CD8-positive, alpha-beta memory T cell (primary cell): ENCODE measurements around the gene HCRT. TPM values are rescaled to one million over a fixed set of nuclear protein-coding genes. Genes with fewer than 3 reads are reported as not detected.
A peak's percentile ranks its signal among the peaks of the same experiment; 100 is the strongest.

Experiments used
- CTCF ChIA-PET: fragments of 350-600 bp; sonication (Branson Sonifier 250); formaldehyde crosslinking; loops from one replicate; lab custom pipeline; 2021; ENCODE audit warnings: antibody characterized with exemption; lab: Charles Lee
- POLR2A ChIA-PET: fragments of 350-600 bp; sonication (Branson Sonifier 250); formaldehyde crosslinking; loops from one replicate; lab custom pipeline; 2021; ENCODE audit warnings: antibody characterized with exemption; lab: Charles Lee
- DNase-seq, 5 donors: peaks; one replicate each; pipeline versions ENCODE4 v3.0.0 to v3.0.0-alpha.2; 2020 to 2022; ENCODE audit warnings: mixed read lengths in 1 of 5
- H3K27ac ChIP-seq: one replicate; pipeline ENCODE4 v1.7.0; 2013; ENCODE audit warnings: low read depth, mild to moderate bottlenecking, low read length, moderate library complexity
- H3K27me3 ChIP-seq: 2 replicates; pipeline ENCODE4 v1.7.0; 2013; ENCODE audit warnings: low read length, mild to moderate bottlenecking; ENCODE audit not compliant: insufficient read depth, poor library complexity, severe bottlenecking
- H3K36me3 ChIP-seq: 2 replicates; pipeline ENCODE4 v1.7.0; 2013; ENCODE audit warnings: mild to moderate bottlenecking, low read length, moderate library complexity; ENCODE audit not compliant: insufficient read depth
- H3K4me1 ChIP-seq: 2 replicates; pipeline ENCODE4 v1.7.0; 2013; ENCODE audit warnings: mild to moderate bottlenecking, low read length, moderate library complexity; ENCODE audit not compliant: insufficient read depth
- H3K4me3 ChIP-seq: 2 replicates; pipeline ENCODE4 v1.7.0; 2013; ENCODE audit warnings: mild to moderate bottlenecking, low read length
- H3K9me3 ChIP-seq: 2 replicates; pipeline ENCODE4 v1.7.0; 2013; ENCODE audit warnings: mild to moderate bottlenecking, low read length
- H3K27ac Mint-ChIP-seq, 8 donors: one replicate each; pipeline ENCODE4 v1.8.0; 2020 to 2021; ENCODE audit warnings: mixed read lengths in 8 of 8, mild to moderate bottlenecking in 6 of 8, inconsistent platforms in 3 of 8, moderate library complexity in 3 of 8
- H3K27me3 Mint-ChIP-seq, 2 donors: one replicate each; pipeline ENCODE4 v1.8.0; 2020 to 2021; ENCODE audit warnings: mixed read lengths in 2 of 2, mild to moderate bottlenecking in 1 of 2, moderate library complexity in 1 of 2
- H3K36me3 Mint-ChIP-seq, 3 donors: one replicate each; pipeline ENCODE4 v1.8.0; 2020 to 2021; ENCODE audit warnings: mixed read lengths in 3 of 3, inconsistent platforms in 1 of 3, mild to moderate bottlenecking in 1 of 3
- H3K4me1 Mint-ChIP-seq, 3 donors: one replicate each; pipeline ENCODE4 v1.8.0; 2020 to 2021; ENCODE audit warnings: mixed read lengths in 3 of 3, inconsistent platforms in 1 of 3, mild to moderate bottlenecking in 1 of 3
- H3K4me3 Mint-ChIP-seq, 7 donors: one replicate each; pipeline ENCODE4 v1.8.0; 2020 to 2021; ENCODE audit warnings: mixed read lengths in 7 of 7, mild to moderate bottlenecking in 6 of 7, moderate library complexity in 4 of 7, inconsistent platforms in 2 of 7
- H3K9me3 Mint-ChIP-seq, 5 donors: one replicate each; pipeline ENCODE4 v1.8.0; 2020 to 2022; ENCODE audit warnings: mixed read lengths in 5 of 5, mild to moderate bottlenecking in 3 of 5, moderate library complexity in 2 of 5, inconsistent platforms in 1 of 5
- polyA plus RNA-seq: library from polyadenylated mRNA; unstranded; fragments of 300-500 nt; fragmentation: Illumina TruSeq; gene quantifications from one replicate; pipeline ENCODE4 v1.2.3, GENCODE V29; 2021
- total RNA-seq, 2 experiments: library from RNA; stranded (reverse); gene quantifications; one replicate each; pipeline ENCODE4 v1.2.3, GENCODE V29; 2021

Gene HCRT
- total and polyA plus RNA-seq, 3 experiments from 2014 or later, result not detected

DNA sequence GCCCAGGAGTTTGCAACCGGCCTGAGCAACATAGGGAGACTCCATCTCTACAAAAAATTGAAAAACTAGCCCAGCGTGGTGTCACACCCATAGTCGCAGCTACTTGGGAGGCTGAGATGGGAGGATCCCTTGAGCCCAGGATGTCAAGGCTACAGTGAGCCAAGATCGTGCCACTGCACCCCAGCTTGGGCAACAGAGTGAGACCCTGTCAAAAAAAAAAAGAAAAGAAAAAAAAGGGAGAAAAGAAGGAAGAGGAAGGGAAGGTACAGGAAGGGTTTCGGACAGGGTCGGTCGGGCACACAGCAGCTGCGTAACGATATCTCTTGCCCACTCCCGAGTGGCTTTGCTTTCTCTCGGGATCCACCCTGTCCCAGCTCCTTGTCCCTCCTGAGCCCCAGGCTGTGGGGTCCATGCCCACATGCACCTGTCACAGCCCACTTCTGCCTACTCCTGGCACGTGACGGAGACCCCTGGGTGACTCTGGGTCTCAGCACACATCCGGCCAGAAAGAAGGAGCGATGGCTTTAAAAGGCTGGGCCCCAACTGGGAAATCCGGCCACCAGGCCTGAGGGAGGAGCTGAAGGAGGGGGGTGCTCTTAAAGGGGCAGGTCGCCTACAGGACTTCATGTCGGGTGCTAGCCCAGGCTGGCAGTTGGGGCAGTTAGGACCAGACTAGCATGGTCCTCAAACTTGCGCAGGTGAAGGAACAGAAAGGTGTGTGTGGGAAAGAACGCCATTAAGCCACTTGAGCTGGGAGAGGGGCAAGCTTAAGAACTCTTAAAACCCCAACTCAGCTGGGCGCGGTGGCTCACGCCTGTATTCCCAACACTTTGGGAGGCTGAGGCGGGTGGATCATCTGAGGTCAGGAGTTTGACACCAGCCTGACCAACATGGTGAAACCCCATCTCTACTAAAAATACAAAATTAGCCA is 9.0 kb upstream of the HCRT start, which contains the start of gene GHDC:
GHDC (minus strand) TSS at position 526 of the 931 bp plus-strand sequence. CDS start 913 bp downstream, outside the sequence.
- H3K4me1 Mint-ChIP-seq, result peaks cover 11 to 30% (median 21%) of the 10 kb centered on the region in 3 donors
- Histone ChIP-seq H3K36me3 (no peaks in the 10 kb centered on the region), H3K27me3 (no peaks in the 10 kb centered on the region), H3K27ac (peak within 1 kb of the TSS; percentile 55), H3K9me3 (no peaks in the 10 kb centered on the region), H3K4me3 (peak within 1 kb of the TSS; percentile 87), H3K4me1 (peaks cover 21% of the 10 kb centered on the region)
- CTCF ChIA-PET, result interaction anchor here (0.8 to 2.4 kb wide), 6 partner anchors 10 to 212 kb away, joined by 3 to 9 read pairs (median 6); partner anchors contain the start of genes HCRT and KCNH4
- peaks cover 0 to 24% (median 3%) of the 10 kb centered on the region in 3 donors for H3K36me3 Mint-ChIP-seq
- H3K27ac Mint-ChIP-seq, result peak within 1 kb of the TSS; percentile 42 to 97 (median 90)
- H3K27me3 Mint-ChIP-seq, result no peaks in the 10 kb centered on the region
- H3K9me3 Mint-ChIP-seq, result no peaks in the 10 kb centered on the region
- DNase-seq, result peak; percentile 69 to 86 (median 74)
- POLR2A ChIA-PET, result interaction anchor here (0.6 to 1.8 kb wide), 9 partner anchors 9 to 228 kb away, joined by 3 to 7 read pairs (median 3); partner anchors contain the start of genes CNP, HCRT, STAT3 and STAT5A
- H3K4me3 Mint-ChIP-seq, result peak within 1 kb of the TSS; percentile 86 to 97 (median 95)

- H3K27ac ChIP-seq, result peak overlapping the region; percentile 55
- CTCF ChIA-PET, result interaction anchor here (1.3 to 2.4 kb wide), 3 partner anchors 9 to 29 kb away, joined by 6 to 9 read pairs (median 9); partner anchors contain the start of genes HCRT and KCNH4
These were observed 8.1 kb upstream of the HCRT start for GRCh38 chr17:42193216-42193968.

DNA sequence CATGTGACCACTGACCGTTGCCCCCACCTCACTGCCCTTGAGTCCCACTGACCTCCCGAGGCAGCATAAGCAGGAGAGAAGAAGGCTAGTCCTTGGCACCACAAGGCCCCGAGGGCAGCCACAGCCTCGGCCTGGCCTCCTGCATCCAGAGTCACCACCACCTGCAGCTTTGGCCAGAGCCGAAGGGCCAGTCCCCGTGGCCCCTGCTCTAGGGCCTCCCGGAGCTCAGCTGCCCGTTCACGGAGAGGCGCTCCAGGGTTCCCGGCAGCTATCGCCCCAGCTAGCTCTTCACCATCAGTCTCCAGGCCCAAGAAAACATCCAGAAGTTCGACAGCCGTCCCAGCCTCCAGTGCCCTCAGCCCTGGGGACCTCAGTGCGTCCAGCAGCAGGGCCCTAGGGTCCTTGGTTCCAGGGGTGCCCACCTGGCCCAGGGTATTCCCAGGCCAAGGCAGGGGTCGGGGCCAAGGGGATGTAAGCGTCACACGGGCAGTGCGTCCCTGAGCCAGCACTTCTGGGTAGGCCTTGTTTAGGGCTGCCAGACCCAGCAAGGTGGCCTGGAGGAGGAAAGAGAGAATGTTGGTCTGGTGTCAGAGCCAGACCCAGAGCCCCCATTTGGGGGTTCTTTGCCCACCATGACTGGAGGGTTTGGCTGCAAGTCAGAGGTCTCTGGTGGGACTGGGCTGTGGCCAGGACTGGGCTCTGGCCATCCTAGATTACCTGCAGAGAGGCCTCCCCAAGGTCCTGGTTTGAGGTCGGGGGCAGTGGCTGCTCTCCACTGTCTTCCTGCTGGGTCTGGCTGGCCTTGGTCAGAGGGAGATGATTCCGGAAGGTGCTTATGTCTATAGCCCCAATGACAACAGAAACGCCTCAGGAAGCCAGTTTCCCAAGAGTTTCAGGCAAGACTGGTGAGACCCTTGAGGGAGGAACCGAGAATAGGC is 7.2 kb upstream of the HCRT start:
- H3K4me1 Mint-ChIP-seq, result peaks cover 11 to 30% (median 21%) of the 10 kb centered on the region in 3 donors
- no peak overlapping the region for H3K27ac ChIP-seq
- no peaks in the 10 kb centered on the region for H3K9me3 ChIP-seq
- peaks cover 21% of the 10 kb centered on the region for H3K4me1 ChIP-seq
- no peaks in the 10 kb centered on the region for H3K9me3 Mint-ChIP-seq
- no peaks in the 10 kb centered on the region for H3K27me3 Mint-ChIP-seq
- H3K36me3 Mint-ChIP-seq, result peaks cover 0 to 17% (median 0%) of the 10 kb centered on the region in 3 donors
- POLR2A ChIA-PET, result no interaction called here
- H3K4me3 ChIP-seq, result no peak overlapping the region
- peak overlapping the region in 3 of 8 donors; percentile 33 to 47 (median 38) for H3K27ac Mint-ChIP-seq
- no peaks in the 10 kb centered on the region for H3K36me3 ChIP-seq
- H3K27me3 ChIP-seq, result no peaks in the 10 kb centered on the region
- CTCF ChIA-PET, result interaction anchor here (0.6 kb wide), 1 partner anchor 311 kb away, joined by 3 read pairs; no protein-coding TSS in a partner anchor
- H3K4me3 Mint-ChIP-seq, result peak overlapping the region; percentile 23 to 97 (median 91)
- no peak for DNase-seq

More at GRCh38 chr17:42193216-42193968, 8.1 kb upstream of the HCRT start:
- peaks cover 11 to 30% (median 21%) of the 10 kb centered on the region in 3 donors for H3K4me1 Mint-ChIP-seq
- H3K27me3 Mint-ChIP-seq, result no peaks in the 10 kb centered on the region
- no peaks in the 10 kb centered on the region for H3K9me3 ChIP-seq
- H3K4me1 ChIP-seq, result peaks cover 21% of the 10 kb centered on the region
- POLR2A ChIA-PET, result interaction anchor here (0.6 to 1.8 kb wide), 5 partner anchors 10 to 204 kb away, joined by 3 to 7 read pairs (median 3); partner anchors contain the start of gene STAT5A
- H3K27me3 ChIP-seq, result no peaks in the 10 kb centered on the region
- H3K36me3 ChIP-seq, result no peaks in the 10 kb centered on the region
- peak overlapping the region; percentile 86 to 97 (median 95) for H3K4me3 Mint-ChIP-seq
- H3K36me3 Mint-ChIP-seq, result peaks cover 0 to 18% (median 0%) of the 10 kb centered on the region in 3 donors
- no peaks in the 10 kb centered on the region for H3K9me3 Mint-ChIP-seq
- H3K27ac Mint-ChIP-seq, result peak overlapping the region; percentile 38 to 94 (median 88)
- no peak for DNase-seq
- H3K4me3 ChIP-seq, result peak overlapping the region; percentile 87

GRCh38 chr17:42191275-42191608 is 6.0 kb upstream of the HCRT start:
- H3K4me3 ChIP-seq, result no peak overlapping the region
- Mint-ChIP-seq H3K9me3 (no peaks in the 10 kb centered on the region), H3K4me3 (peak overlapping the region in 1 of 7 donors; percentile 23), H3K27me3 (no peaks in the 10 kb centered on the region), H3K36me3 (peaks cover 0 to 17% (median 0%) of the 10 kb centered on the region in 3 donors), H3K4me1 (peaks cover 11 to 30% (median 18%) of the 10 kb centered on the region in 3 donors), H3K27ac (no peak overlapping the region)
- H3K27me3 ChIP-seq, result no peaks in the 10 kb centered on the region
- no peak overlapping the region for H3K27ac ChIP-seq
- H3K9me3 ChIP-seq, result no peaks in the 10 kb centered on the region
- ChIA-PET CTCF (no interaction called here), POLR2A (no interaction called here)
- no peak for DNase-seq
- H3K4me1 ChIP-seq, result peaks cover 21% of the 10 kb centered on the region
- H3K36me3 ChIP-seq, result no peaks in the 10 kb centered on the region

DNA sequence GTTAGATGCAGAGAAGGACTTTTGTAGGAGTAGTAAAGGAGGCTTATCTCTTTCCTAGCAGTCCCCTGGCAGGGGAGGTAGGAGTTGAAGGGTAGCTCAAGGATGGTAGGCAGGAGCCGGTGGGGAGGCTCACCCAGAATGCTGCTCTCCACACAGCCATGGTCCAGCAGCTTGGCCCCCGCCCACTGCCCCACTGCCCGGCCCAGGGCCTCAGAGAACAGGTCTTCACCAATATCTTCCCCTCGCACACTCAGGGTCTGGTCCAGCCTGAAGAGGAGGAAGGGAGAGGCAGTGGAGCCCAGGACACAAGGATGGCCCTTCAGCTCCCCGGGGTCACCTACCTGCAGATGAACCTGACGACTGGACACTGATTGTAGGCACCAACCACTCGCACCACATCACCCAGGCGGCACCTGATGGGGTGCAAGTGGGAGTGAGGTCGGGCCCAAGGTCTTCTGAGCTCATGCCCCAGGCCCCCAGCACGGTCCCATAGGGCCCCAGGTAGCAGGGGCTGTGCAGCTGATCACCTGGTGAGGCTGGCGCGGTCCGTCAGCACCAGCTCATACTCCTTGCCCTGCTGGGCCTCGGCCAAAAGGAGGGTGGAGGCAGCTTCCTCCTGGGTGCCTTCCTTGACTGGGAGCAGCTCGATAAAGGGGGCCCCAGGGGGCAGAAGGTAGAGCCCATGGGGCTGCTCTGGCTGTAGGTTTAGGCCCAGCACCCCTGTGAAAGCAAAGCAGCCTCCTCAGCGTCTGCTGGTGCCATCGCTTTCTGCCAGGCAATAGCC is 5.4 kb upstream of the HCRT start:
- peak overlapping the region in 1 of 8 donors; percentile 85 for H3K27ac Mint-ChIP-seq
- ChIA-PET POLR2A (no interaction called here), CTCF (no interaction called here)
- no peaks in the 10 kb centered on the region for H3K9me3 Mint-ChIP-seq
- Histone ChIP-seq H3K36me3 (no peaks in the 10 kb centered on the region), H3K4me1 (peaks cover 21% of the 10 kb centered on the region), H3K4me3 (no peak overlapping the region), H3K27me3 (no peaks in the 10 kb centered on the region), H3K9me3 (no peaks in the 10 kb centered on the region), H3K27ac (no peak overlapping the region)
- peaks cover 11 to 30% (median 17%) of the 10 kb centered on the region in 3 donors for H3K4me1 Mint-ChIP-seq
- peaks cover 0 to 17% (median 0%) of the 10 kb centered on the region in 3 donors for H3K36me3 Mint-ChIP-seq
- no peak for DNase-seq
- peak overlapping the region in 3 of 7 donors; percentile 7 to 83 (median 69) for H3K4me3 Mint-ChIP-seq
- H3K27me3 Mint-ChIP-seq, result no peaks in the 10 kb centered on the region

GRCh38 chr17:42189651-42189965 is 4.4 kb upstream of the HCRT start:
- Histone ChIP-seq H3K27me3 (no peaks in the 10 kb centered on the region), H3K36me3 (no peaks in the 10 kb centered on the region), H3K4me1 (peaks cover 25% of the 10 kb centered on the region), H3K27ac (no peak overlapping the region), H3K4me3 (no peak overlapping the region), H3K9me3 (no peaks in the 10 kb centered on the region)
- POLR2A ChIA-PET, result interaction anchor here (0.5 kb wide), 1 partner anchor 170 kb away, joined by 3 read pairs; the partner anchor contains the start of gene NKIRAS2
- Mint-ChIP-seq H3K36me3 (peaks cover 0 to 17% (median 0%) of the 10 kb centered on the region in 3 donors), H3K27me3 (no peaks in the 10 kb centered on the region), H3K4me3 (no peak overlapping the region), H3K4me1 (peaks cover 19 to 33% (median 21%) of the 10 kb centered on the region in 3 donors), H3K9me3 (no peaks in the 10 kb centered on the region), H3K27ac (no peak overlapping the region)
- CTCF ChIA-PET, result no interaction called here
- DNase-seq, result no peak
